Activated gamma-delta T cell treated with Interleukin-2 at 50 U/mL for 16 hours (primary cell): ENCODE data around the gene SNX21.
"Not testable (repeated sequence)": the region's sequence is repeated elsewhere in the genome, so short reads cannot be mapped to it uniquely, and the experiment has no call there.

Source experiments
- DNase-seq: peaks from one replicate; pipeline ENCODE4 v3.0.0-alpha.2; 2020

SNX21 gene

DNA sequence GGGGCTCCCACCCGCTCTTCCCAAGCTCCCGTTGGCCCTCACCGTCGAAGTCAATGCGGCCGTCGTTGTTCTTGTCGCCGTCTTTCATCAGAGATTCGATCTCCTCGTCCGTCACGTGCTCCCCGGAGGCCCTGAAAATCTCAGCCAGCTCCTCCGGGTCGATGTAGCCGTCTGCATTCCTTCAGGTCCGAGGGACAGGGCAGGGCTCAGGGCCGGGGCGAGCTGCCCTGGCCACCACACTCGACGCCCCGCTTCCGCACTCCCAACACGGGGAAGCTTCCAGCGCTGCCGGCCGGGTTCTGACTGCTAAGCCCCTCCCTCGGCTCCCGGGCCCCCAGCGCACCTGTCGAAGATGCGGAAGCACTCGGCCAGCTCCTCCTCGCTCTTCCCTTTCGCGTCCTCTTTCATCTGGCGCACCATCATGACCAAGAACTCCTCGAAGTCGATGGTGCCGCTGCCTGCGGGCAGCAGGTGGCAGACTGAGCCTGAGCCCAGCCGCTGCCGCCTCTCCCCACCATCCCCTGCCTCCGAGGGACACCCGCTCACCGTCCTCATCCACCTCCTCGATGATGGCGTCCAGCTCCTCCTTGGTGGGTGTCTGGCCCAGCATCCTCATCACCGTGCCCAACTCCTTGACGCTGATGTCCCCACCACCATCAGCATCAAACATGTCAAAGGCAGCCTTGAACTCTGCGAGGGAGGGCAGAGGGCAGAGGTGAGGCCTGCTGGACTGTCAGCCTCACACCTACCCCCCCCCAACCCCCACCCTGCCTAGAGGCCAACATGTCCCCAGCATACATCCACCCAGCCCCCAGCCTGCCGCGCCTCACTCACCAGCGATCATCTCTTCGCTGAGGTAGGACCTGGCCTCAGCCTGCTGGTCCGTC is 9.4 kb upstream of the SNX21 start:
- DNase-seq = peak; percentile 28

DNA sequence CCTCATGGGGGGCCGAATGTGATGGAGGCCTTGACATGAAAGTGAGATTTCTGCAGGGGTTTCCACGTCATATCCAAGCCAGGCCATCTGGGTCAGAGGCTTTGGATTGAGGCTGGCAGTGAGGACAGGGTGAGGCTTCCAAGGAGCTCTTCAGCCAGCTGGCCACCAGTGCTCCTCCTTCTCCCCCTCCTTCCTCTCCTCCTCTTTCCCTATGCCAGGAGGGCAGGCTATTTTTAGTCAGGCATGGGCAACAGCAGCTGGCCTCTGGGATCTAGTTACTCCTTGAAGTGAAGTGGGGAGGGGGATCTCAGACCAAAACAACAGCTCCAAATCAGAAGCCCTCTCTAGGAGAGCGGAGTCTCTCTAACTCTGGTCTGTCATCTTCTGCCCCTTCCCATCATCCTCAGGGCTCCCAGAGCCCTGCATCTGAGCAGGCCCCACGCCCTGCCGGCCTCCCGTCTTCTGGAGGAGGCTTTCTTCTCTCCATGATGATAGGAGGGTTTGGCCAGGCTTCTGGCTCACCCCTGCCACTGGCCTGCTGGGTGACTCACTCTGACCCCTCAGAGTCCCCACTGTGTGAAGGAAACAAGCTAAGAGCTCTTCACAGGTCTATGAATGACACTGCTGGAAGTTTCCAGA is 7.1 kb upstream of the SNX21 start:
- DNase-seq = no peak

DNA sequence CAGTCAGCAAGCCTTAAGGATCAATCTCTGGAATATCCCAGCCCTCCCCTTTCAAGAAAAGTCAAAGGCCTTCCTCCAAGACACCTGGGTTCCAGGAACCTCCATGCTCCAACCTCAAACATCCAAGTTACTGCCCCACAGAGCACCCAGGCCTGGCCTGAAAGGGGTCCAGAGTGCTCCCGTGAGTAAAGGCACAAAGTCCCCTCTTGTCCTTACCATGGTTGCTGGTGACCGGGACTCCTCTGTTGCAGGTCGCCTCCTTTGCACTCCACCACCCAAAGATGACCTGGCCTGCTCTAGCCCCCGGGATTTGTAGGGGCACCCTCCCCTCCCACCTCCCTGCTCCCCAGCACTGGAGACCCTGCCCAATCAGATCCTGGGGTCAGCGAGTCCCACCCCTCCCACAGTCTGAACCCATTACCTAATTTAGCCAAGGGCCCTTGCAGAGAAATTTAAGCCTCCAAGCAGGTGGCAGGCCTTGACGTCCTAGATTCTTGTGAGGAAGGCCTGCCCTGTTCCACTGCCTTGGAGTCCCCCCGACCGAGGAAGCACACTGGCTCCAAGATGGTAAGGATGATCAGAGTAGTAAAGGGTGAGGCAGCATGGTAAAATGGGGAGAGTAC is 6.5 kb upstream of the SNX21 start, which contains the start of gene TNNC2:
Gene TNNC2, minus strand, starts transcription at position 283 of the 623 bp plus-strand sequence. Its CDS starts 64 bp downstream, at position 219.
- DNase-seq = no peak

DNA sequence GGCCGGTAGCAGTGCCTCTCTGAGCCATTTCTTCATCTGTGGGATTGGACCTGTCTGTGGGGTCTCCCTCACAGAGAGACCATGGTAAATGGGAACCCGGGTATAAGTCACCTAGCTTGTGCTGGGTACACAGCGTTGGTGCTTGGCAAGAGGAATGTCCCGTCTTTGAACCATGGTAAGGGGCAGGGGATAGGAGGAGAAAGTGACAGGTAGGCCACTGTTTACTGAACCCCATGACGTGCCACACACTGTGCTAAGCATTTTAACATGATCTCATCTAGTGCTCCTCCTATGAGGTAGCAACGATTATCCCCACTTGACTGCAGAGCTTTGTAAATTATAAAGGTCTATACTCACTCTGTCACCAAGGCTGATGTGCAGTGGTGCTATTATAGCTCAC is 5.9 kb upstream of the SNX21 start:
- DNase-seq = no peak

DNA sequence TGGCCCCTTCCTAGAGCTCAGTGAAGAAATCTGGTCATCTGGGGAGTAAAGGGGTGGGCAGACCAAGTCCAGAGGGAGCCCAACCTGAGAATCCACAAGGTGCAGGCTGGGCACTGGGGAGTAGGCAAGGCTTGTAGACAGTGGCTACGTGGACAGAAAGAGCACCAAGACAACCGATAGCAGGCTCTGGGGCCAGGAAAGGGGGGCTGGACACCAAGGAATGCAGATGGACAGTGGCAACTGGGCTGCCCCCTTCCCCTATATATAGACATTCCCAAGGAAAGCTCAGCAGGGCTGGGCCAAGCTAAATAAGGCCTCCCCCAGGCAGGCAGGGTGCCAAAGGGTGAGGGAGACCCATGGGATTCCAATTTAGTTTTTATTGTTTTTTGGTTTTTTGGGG is 5.0 kb upstream of the SNX21 start:
- DNase-seq = no peak

DNA sequence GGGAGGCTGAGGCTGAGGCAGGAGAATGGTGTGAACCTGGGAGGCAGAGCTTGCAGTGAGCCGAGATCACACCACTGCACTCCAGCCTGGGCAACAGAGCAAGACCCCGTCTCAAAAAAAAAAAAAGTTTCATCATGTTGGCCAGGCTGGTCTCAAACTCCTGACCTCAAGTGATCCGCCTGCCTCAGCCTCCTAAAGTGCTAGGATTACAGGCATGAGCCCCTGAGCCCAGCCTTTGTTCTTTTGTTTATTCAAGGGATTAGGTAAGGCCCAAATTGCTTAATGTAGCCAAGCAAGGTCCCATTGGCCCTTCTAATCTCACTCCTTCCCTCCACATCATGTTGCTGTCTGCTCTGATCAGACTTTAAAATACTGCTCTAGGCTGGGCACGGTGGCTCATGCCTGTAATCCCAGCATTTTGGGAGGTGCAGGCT is 3.9 kb upstream of the SNX21 start:
- DNase-seq = not testable (repeated sequence)

DNA sequence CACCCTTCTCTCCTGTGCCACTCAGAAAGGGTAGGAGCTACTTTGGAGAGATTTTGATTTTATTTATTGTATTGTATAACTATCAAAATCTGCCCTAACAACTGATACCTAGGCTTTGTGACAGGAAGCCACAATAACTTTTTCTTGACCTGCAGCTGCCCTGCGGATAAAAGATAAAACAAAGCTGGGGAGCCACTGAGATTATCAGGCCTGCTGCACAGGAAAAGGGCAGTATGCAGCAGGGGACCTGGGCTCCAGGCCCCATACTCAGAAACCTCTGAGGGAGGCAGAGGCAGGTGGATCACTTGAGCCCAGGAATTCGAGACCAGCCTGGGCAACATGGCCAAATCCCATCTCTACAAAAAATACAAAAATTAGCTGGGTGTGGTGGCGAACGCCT is 980 bp upstream of the SNX21 start:
- no peak for DNase-seq

DNA sequence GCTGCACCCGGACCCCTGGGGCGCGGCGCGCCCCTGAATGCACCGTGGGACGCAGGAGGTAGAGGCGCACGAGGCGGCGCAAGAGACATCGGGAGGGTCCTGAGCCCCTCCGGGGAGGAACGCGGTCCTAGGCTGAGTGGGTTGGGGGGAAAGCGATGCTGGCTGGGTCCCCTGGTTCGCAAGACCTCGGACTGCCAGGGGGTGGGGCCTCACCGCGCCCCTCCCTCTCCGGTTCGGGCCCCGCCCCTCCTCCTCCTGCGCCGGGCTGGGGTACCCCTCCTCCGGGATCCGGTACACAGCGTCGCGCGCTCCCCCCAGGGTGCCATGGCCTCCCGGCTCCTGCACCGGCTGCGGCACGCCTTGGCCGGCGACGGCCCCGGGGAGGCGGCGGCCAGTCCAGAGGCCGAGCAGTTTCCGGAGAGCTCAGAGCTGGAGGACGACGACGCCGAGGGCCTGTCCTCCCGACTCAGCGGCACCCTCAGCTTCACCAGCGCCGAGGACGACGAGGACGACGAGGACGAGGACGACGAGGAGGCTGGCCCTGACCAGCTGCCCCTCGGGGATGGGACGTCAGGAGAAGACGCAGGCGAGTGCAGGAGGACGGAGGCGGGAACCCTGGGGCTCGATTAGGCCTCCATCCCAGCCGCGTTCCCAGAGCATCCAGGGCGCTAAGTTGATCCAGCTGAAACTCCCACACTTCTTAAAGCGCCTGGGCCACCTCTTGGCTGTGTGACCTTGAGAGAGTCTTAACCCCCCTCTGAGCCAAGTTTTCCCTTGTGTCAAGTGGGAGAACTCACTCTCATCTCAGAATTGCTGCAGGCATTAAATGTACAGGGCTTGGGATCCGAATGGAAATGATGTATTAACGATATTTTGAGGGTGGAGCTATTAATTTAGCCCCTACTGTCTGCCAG is 541 bp downstream of the SNX21 start:
- DNase-seq = peak; percentile 40

DNA sequence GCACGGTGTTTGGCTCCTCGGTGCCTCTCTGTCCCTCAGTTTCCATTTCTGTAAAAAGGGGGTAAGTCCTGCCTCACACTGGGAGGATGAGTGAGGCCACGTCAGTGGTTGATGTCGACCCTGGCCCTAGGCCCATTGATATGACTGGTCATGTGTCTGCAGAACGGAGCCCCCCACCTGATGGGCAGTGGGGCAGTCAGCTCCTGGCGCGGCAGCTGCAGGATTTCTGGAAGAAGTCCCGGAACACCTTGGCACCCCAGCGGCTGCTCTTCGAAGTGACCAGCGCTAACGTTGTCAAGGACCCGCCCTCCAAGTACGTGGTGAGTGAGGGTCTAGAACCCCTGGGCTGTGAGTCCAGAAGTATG is 1.2 kb downstream of the SNX21 start:
- DNase-seq = no peak

DNA sequence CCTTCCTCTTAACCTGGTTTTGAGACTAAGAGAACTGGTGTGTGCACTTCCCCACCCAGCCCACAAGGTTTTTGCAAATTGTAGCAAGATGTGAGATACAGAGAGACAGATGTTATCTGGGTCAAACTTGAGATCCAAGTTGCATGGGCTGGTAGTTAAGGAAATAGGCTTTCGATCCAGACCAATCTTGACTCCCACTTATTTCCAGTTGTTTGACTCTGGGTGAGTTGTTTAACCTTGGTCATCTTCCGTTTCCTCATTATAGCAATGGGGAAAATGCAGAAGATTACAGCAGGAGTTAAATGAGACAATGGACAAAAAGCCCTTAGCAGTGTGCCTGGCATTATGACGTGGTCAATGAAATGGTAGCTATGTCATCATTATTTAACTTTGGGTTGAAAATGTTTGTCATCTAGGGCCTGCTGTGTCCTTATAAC is 1.7 kb downstream of the SNX21 start:
- no peak for DNase-seq

DNA sequence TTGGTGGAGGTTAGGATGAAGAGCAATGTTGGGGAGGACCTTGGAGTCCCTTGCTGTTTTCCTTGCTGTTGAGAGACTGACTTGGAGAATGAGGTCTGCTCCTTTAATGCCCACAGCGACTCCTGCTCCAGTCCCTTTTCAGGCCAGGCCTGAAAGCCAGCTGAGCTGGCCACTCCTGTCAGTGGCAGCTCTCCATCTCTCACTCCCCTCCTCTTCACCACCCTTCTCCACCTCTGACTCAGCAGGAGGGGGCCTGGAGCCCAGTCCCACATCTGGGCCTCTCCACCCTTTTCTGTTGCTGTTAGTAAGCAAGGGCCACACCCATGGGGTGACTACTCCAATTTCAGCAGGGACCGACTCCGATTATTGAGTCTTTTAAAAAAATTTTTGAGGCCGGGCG is 2.2 kb downstream of the SNX21 start:
- no peak for DNase-seq

DNA sequence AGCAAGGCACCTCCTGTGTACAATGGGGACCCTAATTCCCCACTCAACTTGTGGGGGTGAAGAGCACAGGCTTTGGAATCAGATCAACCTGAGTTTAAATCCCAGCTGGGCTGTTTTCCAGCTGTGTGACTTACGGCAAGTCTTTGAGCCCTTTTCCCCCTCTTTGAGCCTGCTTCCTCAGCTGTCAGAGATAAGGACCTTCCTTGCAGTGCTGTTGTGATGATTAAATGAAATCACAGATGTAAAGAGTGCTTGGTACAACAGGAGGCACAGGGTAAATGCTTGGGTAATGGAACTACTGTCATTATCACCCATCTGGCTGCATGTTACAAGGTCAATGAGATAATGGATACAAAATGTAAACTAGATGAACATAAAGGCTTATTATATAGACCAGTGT is 3.2 kb downstream of the SNX21 start:
- no peak for DNase-seq

DNA sequence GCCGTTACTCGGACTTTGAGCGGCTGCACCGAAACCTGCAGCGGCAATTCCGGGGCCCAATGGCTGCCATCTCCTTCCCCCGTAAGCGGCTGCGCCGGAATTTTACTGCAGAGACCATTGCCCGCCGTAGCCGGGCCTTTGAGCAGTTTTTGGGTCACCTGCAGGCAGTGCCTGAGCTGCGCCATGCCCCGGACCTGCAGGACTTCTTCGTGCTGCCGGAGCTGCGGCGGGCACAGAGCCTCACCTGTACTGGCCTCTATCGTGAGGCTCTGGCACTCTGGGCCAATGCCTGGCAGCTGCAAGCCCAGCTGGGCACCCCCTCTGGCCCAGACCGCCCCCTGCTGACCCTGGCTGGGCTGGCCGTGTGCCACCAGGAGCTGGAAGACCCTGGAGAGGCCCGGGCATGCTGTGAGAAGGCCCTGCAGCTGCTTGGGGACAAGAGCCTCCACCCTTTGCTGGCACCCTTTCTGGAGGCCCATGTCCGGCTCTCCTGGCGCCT is 7.2 kb downstream of the SNX21 start:
- no peak for DNase-seq

DNA sequence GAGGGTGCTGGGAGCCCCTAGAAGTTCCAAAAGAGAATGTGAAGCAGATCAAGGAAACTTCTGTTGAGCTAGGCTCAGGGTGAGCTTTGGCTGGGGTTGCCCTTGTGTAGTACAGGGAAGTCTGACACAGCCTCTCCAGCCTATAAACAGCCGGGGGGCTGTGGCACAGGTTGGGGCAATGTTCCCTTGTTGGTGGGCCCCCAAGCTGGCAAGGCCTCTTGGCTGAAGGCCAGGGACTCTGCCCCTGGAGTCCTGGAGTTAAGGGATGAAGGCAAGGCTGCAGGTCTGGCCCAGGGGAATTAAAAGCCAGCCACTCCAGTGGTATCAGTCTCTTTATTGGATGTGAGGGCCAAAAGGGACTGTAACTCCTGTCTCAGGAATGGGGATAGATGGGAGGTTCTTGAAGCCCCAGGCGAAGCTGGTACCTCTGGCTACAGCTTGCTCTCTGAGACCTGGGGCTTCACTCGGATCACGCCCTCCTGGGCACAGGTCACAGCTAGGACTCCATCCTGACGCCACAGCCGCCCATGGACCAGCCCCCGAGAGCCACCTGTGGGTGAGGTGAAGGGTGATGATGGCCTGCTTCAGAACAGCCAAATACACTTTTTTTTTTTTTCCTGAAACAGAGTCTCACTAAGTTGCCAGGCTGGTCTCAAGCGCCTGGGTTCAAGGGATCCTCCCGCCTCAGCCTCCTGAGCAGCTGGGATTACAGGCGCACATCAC is 8.0 kb downstream of the SNX21 start:
- DNase-seq = no peak

DNA sequence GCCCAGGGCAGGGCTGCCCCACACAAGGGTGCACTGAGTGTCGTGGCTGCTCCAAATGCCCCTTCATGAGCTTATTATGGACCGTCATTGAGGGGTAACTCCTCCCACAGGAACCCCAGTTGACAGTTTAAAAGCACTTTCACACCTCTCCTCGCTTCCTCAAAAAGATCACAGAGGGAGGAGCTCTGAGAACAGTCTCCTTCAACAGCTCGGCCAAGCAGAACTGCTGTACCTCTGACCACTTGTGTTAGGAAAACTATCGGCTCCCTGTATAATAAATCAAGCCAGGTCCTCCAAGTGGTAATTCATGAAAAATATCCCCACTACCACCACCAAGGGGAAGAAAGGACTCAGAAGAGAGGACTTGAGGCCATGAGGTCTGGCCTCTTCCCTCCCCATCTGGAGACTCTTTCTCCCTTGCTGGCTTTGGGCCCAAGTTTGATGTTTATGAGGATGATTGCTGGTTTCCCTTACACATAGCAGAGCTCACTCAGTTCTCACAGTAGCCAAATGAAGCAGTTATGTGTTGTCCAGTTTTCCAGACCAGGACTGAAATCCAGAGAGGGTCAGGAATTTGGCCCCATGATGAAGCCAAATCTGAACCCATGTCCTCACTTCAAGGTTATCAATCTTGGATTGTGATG is 8.7 kb downstream of the SNX21 start:
- no peak for DNase-seq

DNA sequence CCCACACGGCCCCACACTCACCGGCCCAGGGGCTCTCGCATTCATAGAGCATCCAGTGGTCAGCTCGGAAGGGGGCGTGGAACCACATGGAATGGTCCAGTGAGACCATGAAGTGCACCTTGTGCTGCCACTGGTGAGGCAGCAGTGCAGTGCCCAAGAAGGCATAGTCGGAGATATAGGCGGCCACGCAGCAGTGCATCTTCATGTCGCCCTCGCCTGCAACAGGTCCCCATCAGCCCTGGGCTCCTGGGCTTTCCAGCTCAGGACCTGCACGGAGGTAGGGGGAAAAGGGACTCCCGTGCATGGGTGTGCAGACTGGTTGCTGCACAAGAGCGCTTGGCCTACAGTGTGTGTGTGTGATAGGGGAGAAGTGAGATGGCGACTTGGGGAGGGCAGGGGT is 9.9 kb downstream of the SNX21 start:
- no peak for DNase-seq

DNA sequence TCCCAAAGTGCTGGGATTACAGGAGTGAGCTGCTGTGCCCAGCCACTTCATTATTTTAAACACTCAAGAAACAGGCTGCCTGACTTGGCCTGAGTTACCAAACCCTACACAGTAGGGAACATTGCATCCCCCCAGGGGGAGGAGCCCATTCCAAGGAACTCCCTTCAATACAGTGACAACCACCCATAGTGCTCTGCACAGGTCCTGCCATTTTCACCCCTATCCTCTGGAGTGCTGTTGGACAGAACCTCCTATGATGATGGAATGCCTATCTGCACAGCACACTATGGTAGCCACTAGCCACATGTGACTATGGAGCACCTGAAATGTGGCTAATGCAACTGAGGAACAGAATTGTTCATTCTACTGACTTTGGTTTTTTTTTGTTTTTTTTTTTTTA is 11.9 kb downstream of the SNX21 start:
- no peak for DNase-seq

DNA sequence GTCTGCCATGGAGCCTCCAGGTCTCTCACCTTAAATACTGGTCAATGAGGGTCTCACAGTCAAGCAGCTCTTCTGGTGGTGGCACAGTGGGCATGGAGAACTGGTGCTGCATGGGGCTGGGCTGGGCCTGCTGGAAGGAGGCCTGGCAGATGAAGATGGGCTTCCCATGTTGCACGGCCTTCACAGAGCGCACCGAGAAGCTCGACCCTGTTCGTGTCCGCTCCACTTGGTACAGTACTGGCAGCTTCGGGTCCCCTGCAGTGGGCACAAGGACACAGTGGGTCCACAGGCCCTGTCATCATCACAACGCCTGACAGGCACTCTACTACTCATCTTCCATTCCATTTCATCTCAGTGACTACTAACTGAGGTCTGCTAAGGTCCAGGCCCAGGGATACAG is 14.8 kb downstream of the SNX21 start:
- no peak for DNase-seq

DNA sequence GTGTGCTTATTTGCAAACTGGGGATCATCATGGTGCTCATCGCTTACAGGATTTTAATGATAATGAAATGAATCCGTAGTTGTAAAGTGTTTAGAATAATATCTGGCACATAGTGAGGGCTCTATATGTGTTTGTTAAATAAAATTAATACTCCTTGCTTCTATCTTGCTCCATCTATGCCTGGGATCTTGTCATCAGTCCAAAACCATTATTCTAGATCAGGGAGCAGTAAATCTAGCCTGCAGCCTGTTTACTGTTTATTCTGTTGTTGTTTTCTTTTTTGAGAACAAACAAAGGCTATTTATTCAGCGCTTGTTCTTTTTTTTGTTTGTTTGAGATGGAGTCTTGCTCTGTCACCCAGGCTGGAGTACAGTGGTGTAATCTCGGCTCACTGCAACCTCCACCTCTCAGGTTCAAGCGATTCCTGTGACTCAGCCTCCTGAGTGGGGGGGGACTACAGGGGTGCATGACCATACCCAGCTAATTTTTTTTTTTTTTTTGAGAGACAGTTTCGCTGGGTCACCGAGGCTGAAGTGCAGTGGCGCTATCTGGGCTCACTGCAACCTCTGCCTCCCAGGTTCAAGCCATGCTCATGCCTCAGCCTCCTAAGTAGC is 15.5 kb downstream of the SNX21 start:
- no peak for DNase-seq

DNA sequence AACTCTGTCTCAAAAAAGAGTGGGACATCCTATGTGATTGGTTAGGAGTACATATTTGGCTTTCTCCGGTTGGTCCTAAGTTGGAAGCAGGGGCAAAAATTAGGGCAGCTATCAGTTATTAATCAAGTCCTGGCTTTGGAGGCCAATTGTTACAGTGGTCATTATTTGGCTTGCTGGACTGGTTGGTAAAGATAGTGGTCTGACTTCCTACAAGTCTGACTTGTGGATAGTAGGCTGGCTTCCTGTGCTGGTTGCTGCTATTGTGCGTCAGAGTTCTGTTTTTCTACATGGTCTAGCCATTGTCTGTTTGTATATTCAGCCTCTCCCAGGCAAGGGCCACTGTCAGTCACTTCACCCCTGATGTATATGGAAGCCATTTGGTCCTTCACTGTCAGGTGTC is 16.6 kb downstream of the SNX21 start:
- no peak for DNase-seq

DNA sequence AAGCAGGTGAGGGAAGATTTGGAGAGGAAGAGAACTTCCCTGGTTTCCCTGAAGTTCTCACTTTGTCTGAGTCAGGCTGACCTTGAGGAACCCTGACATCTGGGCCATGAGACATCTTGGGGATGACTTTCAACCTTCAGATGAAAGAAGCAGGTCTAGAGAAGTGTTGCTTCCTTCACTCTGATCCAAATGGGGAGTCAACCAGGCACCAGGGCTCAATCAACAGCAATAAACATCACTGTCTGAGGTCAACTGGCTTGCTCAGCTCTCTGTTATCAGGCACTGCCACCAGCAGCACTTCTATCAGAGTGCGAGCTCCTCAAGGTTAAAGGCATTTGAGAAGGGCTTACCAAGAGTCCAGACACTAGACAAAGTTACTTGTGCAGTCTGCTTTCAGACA is 17.3 kb downstream of the SNX21 start:
- DNase-seq = no peak
